Endothelial cell of umbilical vein (primary cell): ENCODE results near the gene SPPL3.

Experiments used
- EZH2 ChIP-seq: IDR thresholded peaks from 2 replicates; pipeline ENCODE4 v1.6.1; 2012; ENCODE audit warnings: borderline replicate concordance, low read depth, mild to moderate bottlenecking, moderate library complexity, low read length, inconsistent platforms; ENCODE audit not compliant: severe bottlenecking
- FOS ChIP-seq: IDR thresholded peaks from 2 replicates; pipeline ENCODE4 v1.6.1; 2011; ENCODE audit warnings: mild to moderate bottlenecking, low read length, moderate library complexity, borderline replicate concordance; ENCODE audit not compliant: insufficient read depth
- GATA2 ChIP-seq: IDR thresholded peaks from 2 replicates; pipeline ENCODE4 v1.7.0; 2011; ENCODE audit warnings: low read depth, mild to moderate bottlenecking, moderate library complexity, mixed read lengths, low read length; ENCODE audit not compliant: insufficient read length, insufficient read depth
- JUN ChIP-seq: IDR thresholded peaks from 2 replicates; pipeline ENCODE4 v1.6.1; 2011; ENCODE audit warnings: borderline replicate concordance, low read depth; ENCODE audit not compliant: insufficient read length, insufficient read depth
- MAX ChIP-seq: IDR thresholded peaks from 2 replicates; pipeline ENCODE4 v1.6.1; 2011; ENCODE audit not compliant: insufficient read depth, insufficient read length
- MYC ChIP-seq: IDR thresholded peaks from one replicate; pipeline ENCODE4 v1.6.1; 2011; ENCODE audit warnings: mild to moderate bottlenecking, low read depth, low read length
- POLR2A ChIP-seq: IDR thresholded peaks from 2 replicates; pipeline ENCODE4 v1.6.1; 2012; ENCODE audit warnings: low read depth, mild to moderate bottlenecking, control low read depth, low read length
- POLR2AphosphoS5 ChIP-seq: IDR thresholded peaks from 2 replicates; pipeline ENCODE4 v1.6.1; 2012; ENCODE audit warnings: low read depth, mild to moderate bottlenecking, control low read depth, low read length, moderate library complexity; ENCODE audit not compliant: insufficient read depth
- TF ChIP-seq, protein P1 (sequence below), 2 donors: IDR thresholded peaks; 1 replicate in 1 of 2; 2 replicates in 1 of 2; pipeline ENCODE4 v1.5.1; 2011; ENCODE audit warnings: low read length in 2 of 2, mild to moderate bottlenecking in 2 of 2, moderate library complexity in 2 of 2, control low read depth in 1 of 2, inconsistent platforms in 1 of 2, low read depth in 1 of 2; ENCODE audit not compliant: insufficient read depth in 1 of 2; ENCODE audit errors: extremely low read depth in 1 of 2

DNA sequence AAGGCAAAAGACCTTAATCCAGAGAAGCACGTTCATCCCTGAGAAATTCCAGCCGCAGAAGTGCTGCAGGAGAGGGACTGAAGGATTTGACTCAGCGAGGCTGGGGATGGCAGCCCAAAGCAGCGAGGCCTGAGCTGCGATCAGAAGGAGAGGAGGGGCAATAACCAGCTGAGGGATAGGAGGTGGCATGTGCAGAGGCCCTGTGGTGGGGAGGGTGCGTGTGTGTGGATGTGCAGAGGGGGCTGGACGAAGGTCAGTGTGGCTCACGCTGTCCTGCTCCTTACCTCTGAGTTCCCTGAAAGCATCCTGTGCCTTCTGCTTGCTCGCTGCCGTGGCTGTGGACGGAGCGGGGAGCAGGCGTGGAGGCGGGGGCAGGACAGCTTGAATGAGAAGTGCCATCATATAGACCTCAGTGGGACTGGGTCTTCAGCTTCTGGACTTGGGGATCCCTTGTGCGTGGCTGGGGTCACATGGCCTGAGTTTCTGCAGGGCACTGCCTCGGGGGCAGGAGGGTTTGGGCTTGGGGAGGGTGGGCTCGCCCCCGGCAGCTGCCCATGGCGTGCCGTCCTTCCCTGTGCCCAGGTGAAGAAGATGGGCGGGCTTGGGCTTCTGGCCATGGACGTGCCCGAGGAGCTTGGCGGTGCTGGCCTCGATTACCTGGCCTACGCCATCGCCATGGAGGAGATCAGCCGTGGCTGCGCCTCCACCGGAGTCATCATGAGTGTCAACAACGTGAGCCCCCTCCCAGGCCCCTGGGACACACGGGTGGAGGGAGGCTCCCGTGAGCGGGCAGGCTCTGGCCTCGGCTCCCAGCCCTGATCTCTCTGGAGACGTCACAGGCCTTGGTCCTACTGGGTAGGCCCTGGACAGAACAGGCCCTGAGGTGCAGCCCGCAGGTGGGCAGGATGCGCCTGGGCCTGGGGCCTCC lies 167.5 kb downstream of the SPPL3 start:
- no peak for TF ChIP-seq EZH2
- TF ChIP-seq FOS: no peak
- TF ChIP-seq, protein P1, sequence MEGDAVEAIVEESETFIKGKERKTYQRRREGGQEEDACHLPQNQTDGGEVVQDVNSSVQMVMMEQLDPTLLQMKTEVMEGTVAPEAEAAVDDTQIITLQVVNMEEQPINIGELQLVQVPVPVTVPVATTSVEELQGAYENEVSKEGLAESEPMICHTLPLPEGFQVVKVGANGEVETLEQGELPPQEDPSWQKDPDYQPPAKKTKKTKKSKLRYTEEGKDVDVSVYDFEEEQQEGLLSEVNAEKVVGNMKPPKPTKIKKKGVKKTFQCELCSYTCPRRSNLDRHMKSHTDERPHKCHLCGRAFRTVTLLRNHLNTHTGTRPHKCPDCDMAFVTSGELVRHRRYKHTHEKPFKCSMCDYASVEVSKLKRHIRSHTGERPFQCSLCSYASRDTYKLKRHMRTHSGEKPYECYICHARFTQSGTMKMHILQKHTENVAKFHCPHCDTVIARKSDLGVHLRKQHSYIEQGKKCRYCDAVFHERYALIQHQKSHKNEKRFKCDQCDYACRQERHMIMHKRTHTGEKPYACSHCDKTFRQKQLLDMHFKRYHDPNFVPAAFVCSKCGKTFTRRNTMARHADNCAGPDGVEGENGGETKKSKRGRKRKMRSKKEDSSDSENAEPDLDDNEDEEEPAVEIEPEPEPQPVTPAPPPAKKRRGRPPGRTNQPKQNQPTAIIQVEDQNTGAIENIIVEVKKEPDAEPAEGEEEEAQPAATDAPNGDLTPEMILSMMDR (IDR thresholded peaks at IDR 0.05; ENCODE audit: extremely low read depth in 1 of 2, insufficient read depth in 1 of 2, low read depth in 1 of 2, low read length in 2 of 2): no peak
- no peak for TF ChIP-seq POLR2A
- TF ChIP-seq MAX: no peak
- no peak for TF ChIP-seq MYC
- no peak for TF ChIP-seq POLR2AphosphoS5
- no peak for TF ChIP-seq JUN
- no peak for TF ChIP-seq GATA2
